ENCODE measurements around the gene RAB26.

RAB26 gene

GRCh38 chr16:2180962-2181923, 32.8 kb downstream of the RAB26 start:
- no peak for FAIRE-seq
- no peak for TF ChIP-seq CTCF (IDR thresholded peaks at IDR 0.05; ENCODE audit: insufficient read depth, missing control alignments)
- DNase-seq (ENCODE audit: insufficient read length, low spot score): no peak

- DNase-seq (ENCODE audit: insufficient read length, low spot score) (no peak), FAIRE-seq (no peak)
- no peak for TF ChIP-seq CTCF (IDR thresholded peaks at IDR 0.05; ENCODE audit: insufficient read depth, missing control alignments)
Observed at GRCh38 chr16:2181952-2182351, 33.5 kb downstream of the RAB26 start.

GRCh38 chr16:2183671-2184070, 35.2 kb downstream of the RAB26 start:
- FAIRE-seq: no peak
- DNase-seq (ENCODE audit: insufficient read length, low spot score): no peak
- no peak for TF ChIP-seq CTCF (IDR thresholded peaks at IDR 0.05; ENCODE audit: insufficient read depth, missing control alignments)

GRCh38 chr16:2184346-2184745, 35.9 kb downstream of the RAB26 start:
- DNase-seq (ENCODE audit: insufficient read length, low spot score) (no peak), FAIRE-seq (no peak)

GRCh38 chr16:2184962-2185361, 36.5 kb downstream of the RAB26 start:
- TF ChIP-seq CTCF (IDR thresholded peaks at IDR 0.05; ENCODE audit: insufficient read depth, missing control alignments): no peak

More at GRCh38 chr16:2184346-2184745, 35.9 kb downstream of the RAB26 start:
- no peak for TF ChIP-seq CTCF (IDR thresholded peaks at IDR 0.05; ENCODE audit: insufficient read depth, missing control alignments)

GRCh38 chr16:2186064-2186463, 37.6 kb downstream of the RAB26 start:
- TF ChIP-seq CTCF (IDR thresholded peaks at IDR 0.05; ENCODE audit: insufficient read depth, missing control alignments): no peak
- FAIRE-seq (no peak), DNase-seq (ENCODE audit: insufficient read length, low spot score) (no peak)

More at GRCh38 chr16:2184962-2185361, 36.5 kb downstream of the RAB26 start:
- FAIRE-seq (no peak), DNase-seq (ENCODE audit: insufficient read length, low spot score) (no peak)

- DNase-seq (ENCODE audit: insufficient read length, low spot score) (no peak), FAIRE-seq (no peak)
- TF ChIP-seq CTCF (IDR thresholded peaks at IDR 0.05; ENCODE audit: insufficient read depth, missing control alignments): no peak
Observed at GRCh38 chr16:2186505-2186904, 38.1 kb downstream of the RAB26 start.

All from D721Med (cell line).